ENCODE data around the gene SH3GL2. TPM values are rescaled to one million over a fixed set of nuclear protein-coding genes. Genes with fewer than 3 reads are reported as not detected.

Gene SH3GL2
- total and polyA plus RNA-seq, 4 donors: 0.06 to 0.08 TPM; not detected in 2

DNA sequence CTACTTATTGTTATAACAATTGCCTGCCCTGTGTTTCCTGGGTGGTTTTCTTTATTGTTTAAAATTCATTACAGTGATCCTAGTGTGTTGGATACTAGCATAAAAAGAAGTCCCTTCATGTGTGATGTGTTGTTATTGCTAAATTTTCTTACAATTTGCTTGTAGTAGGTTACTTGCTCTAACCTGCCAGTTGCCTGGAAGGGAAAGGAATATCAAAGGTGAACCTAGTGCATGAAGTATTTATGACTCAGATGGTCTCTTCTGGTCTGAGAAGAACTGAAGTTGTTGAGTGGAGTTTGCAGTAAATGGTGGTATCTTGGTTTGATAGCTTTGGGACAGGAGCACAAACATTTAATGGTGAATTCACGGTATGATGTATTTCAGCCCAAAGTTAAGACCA lies 58.0 kb downstream of the SH3GL2 start:
- Histone ChIP-seq H3K4me3 (ENCODE audit: low read depth in 1 of 3, low read length in 3 of 3) (no peak overlapping the region), H3K4me1 (ENCODE audit: control insufficient read depth in 4 of 4, insufficient read depth in 4 of 4, low read length in 3 of 4) (no peaks in the 10 kb centered on the region), H3K9me3 (ENCODE audit: control insufficient read depth in 4 of 4, low read length in 3 of 4) (no peaks in the 10 kb centered on the region), H3K9ac (ENCODE audit: low read depth in 1 of 2, low read length in 2 of 2) (no peak overlapping the region), H3K27ac (ENCODE audit: low read depth in 1 of 2, low read length in 2 of 2) (no peak overlapping the region), H3K36me3 (ENCODE audit: control insufficient read depth in 4 of 4, insufficient read depth in 3 of 4, low read depth in 1 of 4, low read length in 3 of 4) (no peaks in the 10 kb centered on the region), H3K27me3 (ENCODE audit: control insufficient read depth in 4 of 4, insufficient read depth in 4 of 4, low read length in 3 of 4) (no peaks in the 10 kb centered on the region)
- DNase-seq (ENCODE audit: low spot score): no peak
- 96% methylated on average over 1 of the region's 1 CpG for WGBS
- TF ChIP-seq GABPA (IDR thresholded peaks at IDR 0.05 in 1 of 2, conservative IDR thresholded peaks at IDR 0.05 in 1 of 2) (no peak), FOXA2 (IDR thresholded peaks at IDR 0.05) (no peak), TAF1 (conservative IDR thresholded peaks at IDR 0.05) (no peak), NR2F2 (IDR thresholded peaks at IDR 0.05) (no peak), HNF4G (IDR thresholded peaks at IDR 0.05) (no peak), RXRA (IDR thresholded peaks at IDR 0.05) (no peak), FOXA1 (IDR thresholded peaks at IDR 0.05) (no peak), JUND (IDR thresholded peaks at IDR 0.05) (no peak)
- TF ChIP-seq, protein P1, sequence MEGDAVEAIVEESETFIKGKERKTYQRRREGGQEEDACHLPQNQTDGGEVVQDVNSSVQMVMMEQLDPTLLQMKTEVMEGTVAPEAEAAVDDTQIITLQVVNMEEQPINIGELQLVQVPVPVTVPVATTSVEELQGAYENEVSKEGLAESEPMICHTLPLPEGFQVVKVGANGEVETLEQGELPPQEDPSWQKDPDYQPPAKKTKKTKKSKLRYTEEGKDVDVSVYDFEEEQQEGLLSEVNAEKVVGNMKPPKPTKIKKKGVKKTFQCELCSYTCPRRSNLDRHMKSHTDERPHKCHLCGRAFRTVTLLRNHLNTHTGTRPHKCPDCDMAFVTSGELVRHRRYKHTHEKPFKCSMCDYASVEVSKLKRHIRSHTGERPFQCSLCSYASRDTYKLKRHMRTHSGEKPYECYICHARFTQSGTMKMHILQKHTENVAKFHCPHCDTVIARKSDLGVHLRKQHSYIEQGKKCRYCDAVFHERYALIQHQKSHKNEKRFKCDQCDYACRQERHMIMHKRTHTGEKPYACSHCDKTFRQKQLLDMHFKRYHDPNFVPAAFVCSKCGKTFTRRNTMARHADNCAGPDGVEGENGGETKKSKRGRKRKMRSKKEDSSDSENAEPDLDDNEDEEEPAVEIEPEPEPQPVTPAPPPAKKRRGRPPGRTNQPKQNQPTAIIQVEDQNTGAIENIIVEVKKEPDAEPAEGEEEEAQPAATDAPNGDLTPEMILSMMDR (IDR thresholded peaks at IDR 0.05; ENCODE audit: low read depth, low read length, missing input control): no peak
- TF ChIP-seq, protein P2, sequence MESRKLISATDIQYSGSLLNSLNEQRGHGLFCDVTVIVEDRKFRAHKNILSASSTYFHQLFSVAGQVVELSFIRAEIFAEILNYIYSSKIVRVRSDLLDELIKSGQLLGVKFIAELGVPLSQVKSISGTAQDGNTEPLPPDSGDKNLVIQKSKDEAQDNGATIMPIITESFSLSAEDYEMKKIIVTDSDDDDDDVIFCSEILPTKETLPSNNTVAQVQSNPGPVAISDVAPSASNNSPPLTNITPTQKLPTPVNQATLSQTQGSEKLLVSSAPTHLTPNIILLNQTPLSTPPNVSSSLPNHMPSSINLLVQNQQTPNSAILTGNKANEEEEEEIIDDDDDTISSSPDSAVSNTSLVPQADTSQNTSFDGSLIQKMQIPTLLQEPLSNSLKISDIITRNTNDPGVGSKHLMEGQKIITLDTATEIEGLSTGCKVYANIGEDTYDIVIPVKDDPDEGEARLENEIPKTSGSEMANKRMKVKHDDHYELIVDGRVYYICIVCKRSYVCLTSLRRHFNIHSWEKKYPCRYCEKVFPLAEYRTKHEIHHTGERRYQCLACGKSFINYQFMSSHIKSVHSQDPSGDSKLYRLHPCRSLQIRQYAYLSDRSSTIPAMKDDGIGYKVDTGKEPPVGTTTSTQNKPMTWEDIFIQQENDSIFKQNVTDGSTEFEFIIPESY (IDR thresholded peaks at IDR 0.05): no peak
- TF ChIP-seq, protein P3, sequence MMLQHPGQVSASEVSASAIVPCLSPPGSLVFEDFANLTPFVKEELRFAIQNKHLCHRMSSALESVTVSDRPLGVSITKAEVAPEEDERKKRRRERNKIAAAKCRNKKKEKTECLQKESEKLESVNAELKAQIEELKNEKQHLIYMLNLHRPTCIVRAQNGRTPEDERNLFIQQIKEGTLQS (IDR thresholded peaks at IDR 0.05): no peak

DNA sequence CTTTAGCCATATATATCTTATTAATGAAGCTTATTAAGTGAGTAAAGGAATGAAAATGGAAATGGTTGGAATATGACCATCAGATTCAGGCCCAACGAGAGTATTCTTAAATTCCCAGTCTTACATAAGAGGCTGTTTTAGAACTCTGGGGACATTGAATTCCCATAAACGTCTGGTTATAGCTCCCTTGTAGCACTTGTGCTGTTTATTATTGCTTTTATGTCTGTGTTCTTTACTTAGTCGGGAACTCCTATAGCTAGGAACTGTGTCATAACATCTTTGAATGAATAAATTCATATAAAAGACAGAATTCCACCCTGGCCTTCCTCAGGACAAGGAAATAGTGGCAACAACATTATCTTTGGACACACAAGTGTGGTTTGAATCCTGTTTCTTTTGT lies 58.4 kb downstream of the SH3GL2 start:
- 68% methylated on average over 3 of the region's 3 CpGs for WGBS

More for the DNA sequence above, 58.4 kb downstream of the SH3GL2 start:
- Histone ChIP-seq H3K9me3 (ENCODE audit: control insufficient read depth in 4 of 4, low read length in 3 of 4) (no peaks in the 10 kb centered on the region), H3K27me3 (ENCODE audit: control insufficient read depth in 4 of 4, insufficient read depth in 4 of 4, low read length in 3 of 4) (no peaks in the 10 kb centered on the region), H3K4me1 (ENCODE audit: control insufficient read depth in 4 of 4, insufficient read depth in 4 of 4, low read length in 3 of 4) (no peaks in the 10 kb centered on the region), H3K27ac (ENCODE audit: low read depth in 1 of 2, low read length in 2 of 2) (no peak overlapping the region), H3K4me3 (ENCODE audit: low read depth in 1 of 3, low read length in 3 of 3) (no peak overlapping the region), H3K36me3 (ENCODE audit: control insufficient read depth in 4 of 4, insufficient read depth in 3 of 4, low read depth in 1 of 4, low read length in 3 of 4) (no peaks in the 10 kb centered on the region), H3K9ac (ENCODE audit: low read depth in 1 of 2, low read length in 2 of 2) (no peak overlapping the region)
- TF ChIP-seq FOXA1 (IDR thresholded peaks at IDR 0.05) (no peak), FOXA2 (IDR thresholded peaks at IDR 0.05) (no peak), YY1 (IDR thresholded peaks at IDR 0.05) (no peak), SP1 (IDR thresholded peaks at IDR 0.05) (no peak), NR2F2 (IDR thresholded peaks at IDR 0.05) (no peak), RXRA (IDR thresholded peaks at IDR 0.05) (no peak), GABPA (IDR thresholded peaks at IDR 0.05 in 1 of 2, conservative IDR thresholded peaks at IDR 0.05 in 1 of 2) (no peak), JUND (IDR thresholded peaks at IDR 0.05) (no peak), RAD21 (IDR thresholded peaks at IDR 0.05) (no peak), EGR1 (IDR thresholded peaks at IDR 0.05; ENCODE audit: low read depth in 2 of 2) (no peak), TAF1 (conservative IDR thresholded peaks at IDR 0.05) (no peak), HNF4G (IDR thresholded peaks at IDR 0.05) (no peak)
- TF ChIP-seq, protein P2 (IDR thresholded peaks at IDR 0.05): no peak
- TF ChIP-seq, protein P3 (IDR thresholded peaks at IDR 0.05): no peak
- TF ChIP-seq, protein P4, sequence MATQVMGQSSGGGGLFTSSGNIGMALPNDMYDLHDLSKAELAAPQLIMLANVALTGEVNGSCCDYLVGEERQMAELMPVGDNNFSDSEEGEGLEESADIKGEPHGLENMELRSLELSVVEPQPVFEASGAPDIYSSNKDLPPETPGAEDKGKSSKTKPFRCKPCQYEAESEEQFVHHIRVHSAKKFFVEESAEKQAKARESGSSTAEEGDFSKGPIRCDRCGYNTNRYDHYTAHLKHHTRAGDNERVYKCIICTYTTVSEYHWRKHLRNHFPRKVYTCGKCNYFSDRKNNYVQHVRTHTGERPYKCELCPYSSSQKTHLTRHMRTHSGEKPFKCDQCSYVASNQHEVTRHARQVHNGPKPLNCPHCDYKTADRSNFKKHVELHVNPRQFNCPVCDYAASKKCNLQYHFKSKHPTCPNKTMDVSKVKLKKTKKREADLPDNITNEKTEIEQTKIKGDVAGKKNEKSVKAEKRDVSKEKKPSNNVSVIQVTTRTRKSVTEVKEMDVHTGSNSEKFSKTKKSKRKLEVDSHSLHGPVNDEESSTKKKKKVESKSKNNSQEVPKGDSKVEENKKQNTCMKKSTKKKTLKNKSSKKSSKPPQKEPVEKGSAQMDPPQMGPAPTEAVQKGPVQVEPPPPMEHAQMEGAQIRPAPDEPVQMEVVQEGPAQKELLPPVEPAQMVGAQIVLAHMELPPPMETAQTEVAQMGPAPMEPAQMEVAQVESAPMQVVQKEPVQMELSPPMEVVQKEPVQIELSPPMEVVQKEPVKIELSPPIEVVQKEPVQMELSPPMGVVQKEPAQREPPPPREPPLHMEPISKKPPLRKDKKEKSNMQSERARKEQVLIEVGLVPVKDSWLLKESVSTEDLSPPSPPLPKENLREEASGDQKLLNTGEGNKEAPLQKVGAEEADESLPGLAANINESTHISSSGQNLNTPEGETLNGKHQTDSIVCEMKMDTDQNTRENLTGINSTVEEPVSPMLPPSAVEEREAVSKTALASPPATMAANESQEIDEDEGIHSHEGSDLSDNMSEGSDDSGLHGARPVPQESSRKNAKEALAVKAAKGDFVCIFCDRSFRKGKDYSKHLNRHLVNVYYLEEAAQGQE (IDR thresholded peaks at IDR 0.05): no peak
- TF ChIP-seq, protein P1 (IDR thresholded peaks at IDR 0.05; ENCODE audit: low read depth, low read length, missing input control): no peak
- no peak for DNase-seq (ENCODE audit: low spot score)

Measured in liver (tissue), 9 donors.